IPS-15b (cell line): ENCODE measurements around the gene COA5.

Experiments
- H3K27me3 ChIP-seq: one replicate; pipeline ENCODE4 v1.6.1; 2013; ENCODE audit warnings: low read length; ENCODE audit not compliant: control insufficient read depth, insufficient read depth
- H3K36me3 ChIP-seq: one replicate; pipeline ENCODE4 v1.6.1; 2013; ENCODE audit warnings: low read length; ENCODE audit not compliant: control insufficient read depth, insufficient read depth
- H3K4me1 ChIP-seq: one replicate; pipeline ENCODE4 v1.6.1; 2013; ENCODE audit warnings: mild to moderate bottlenecking, low read length; ENCODE audit not compliant: control insufficient read depth, insufficient read depth
- H3K4me3 ChIP-seq: one replicate; pipeline ENCODE4 v1.5.1; 2013; ENCODE audit warnings: low read depth, low read length
- H3K9ac ChIP-seq: one replicate; pipeline ENCODE4 v1.6.1; 2013; ENCODE audit warnings: low read depth, mild to moderate bottlenecking, low read length
- H3K9me3 ChIP-seq: one replicate; pipeline ENCODE4 v1.6.1; 2013; ENCODE audit warnings: mild to moderate bottlenecking, low read length; ENCODE audit not compliant: control insufficient read depth, insufficient read depth

Gene COA5

GRCh38 chr2:98569197-98569793 is 39.0 kb downstream of the COA5 start:
- no peak overlapping the region for H3K9ac ChIP-seq
- H3K36me3 ChIP-seq: peaks cover 60% of the 10 kb centered on the region
- H3K4me1 ChIP-seq: no peaks in the 10 kb centered on the region

GRCh38 chr2:98568161-98568956 is 40.0 kb downstream of the COA5 start:
- no peaks in the 10 kb centered on the region for H3K27me3 ChIP-seq
- no peak overlapping the region for H3K9ac ChIP-seq
- no peaks in the 10 kb centered on the region for H3K4me1 ChIP-seq
- no peaks in the 10 kb centered on the region for H3K9me3 ChIP-seq
- H3K36me3 ChIP-seq: peaks cover 68% of the 10 kb centered on the region
- no peak overlapping the region for H3K4me3 ChIP-seq

More at GRCh38 chr2:98569197-98569793, 39.0 kb downstream of the COA5 start:
- Histone ChIP-seq H3K27me3 (no peaks in the 10 kb centered on the region), H3K4me3 (no peak overlapping the region), H3K9me3 (no peaks in the 10 kb centered on the region)

DNA sequence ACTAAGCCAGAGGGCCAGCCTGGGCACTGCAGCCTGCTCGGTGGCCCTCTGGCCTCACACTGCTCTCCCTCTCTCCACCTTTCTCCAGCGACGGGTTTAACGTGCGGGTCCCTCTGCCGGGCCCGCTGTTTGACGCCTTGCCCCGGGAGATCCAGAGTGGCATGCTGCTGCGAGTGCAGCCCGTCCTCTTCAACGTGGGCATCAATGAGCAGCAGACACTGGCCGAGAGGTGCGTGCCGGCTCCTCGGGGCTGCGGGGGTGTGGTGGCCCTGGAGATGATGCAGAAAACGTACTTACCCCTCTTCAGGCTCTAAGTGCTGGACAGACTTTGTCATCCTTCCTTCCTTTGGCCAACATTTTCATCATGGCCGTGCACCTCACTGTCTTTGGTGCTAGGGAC is 42.4 kb downstream of the COA5 start:
- peaks cover 56% of the 10 kb centered on the region for H3K36me3 ChIP-seq

DNA sequence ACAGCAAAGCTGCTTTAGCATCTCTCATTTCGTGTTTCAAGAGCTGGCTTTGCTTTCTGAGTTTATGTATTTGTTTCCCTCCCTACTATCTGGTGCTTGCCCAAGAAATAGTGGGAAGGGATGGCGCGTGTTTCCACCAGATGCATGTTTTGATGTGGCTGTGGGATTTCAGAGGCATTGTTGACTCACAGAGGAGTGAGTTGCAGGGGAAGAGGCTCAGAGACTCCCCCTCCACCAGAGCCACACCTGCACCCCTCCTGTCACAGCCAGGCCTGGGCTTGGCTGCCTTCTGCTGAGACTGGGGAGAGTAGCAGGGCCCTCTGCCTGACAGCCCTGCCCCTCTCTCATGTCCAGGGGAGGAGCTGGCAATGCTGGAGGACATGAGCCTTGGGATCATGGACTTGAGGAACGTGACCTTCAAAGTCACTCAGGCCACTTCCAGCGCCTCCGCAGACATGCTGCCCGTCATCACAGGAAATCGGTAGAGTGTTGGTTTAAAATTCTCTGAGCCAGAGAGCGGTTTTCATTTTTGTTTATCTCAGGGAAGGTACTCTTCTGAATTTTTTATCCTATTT is 42.9 kb downstream of the COA5 start:
- Histone ChIP-seq H3K9ac (no peak overlapping the region), H3K27me3 (no peaks in the 10 kb centered on the region), H3K9me3 (no peaks in the 10 kb centered on the region), H3K4me3 (no peak overlapping the region), H3K36me3 (peaks cover 53% of the 10 kb centered on the region), H3K4me1 (no peaks in the 10 kb centered on the region)

More for the DNA sequence above, 42.4 kb downstream of the COA5 start:
- H3K9ac ChIP-seq: no peak overlapping the region
- H3K27me3 ChIP-seq: no peaks in the 10 kb centered on the region
- no peaks in the 10 kb centered on the region for H3K4me1 ChIP-seq
- no peak overlapping the region for H3K4me3 ChIP-seq
- H3K9me3 ChIP-seq: no peaks in the 10 kb centered on the region

DNA sequence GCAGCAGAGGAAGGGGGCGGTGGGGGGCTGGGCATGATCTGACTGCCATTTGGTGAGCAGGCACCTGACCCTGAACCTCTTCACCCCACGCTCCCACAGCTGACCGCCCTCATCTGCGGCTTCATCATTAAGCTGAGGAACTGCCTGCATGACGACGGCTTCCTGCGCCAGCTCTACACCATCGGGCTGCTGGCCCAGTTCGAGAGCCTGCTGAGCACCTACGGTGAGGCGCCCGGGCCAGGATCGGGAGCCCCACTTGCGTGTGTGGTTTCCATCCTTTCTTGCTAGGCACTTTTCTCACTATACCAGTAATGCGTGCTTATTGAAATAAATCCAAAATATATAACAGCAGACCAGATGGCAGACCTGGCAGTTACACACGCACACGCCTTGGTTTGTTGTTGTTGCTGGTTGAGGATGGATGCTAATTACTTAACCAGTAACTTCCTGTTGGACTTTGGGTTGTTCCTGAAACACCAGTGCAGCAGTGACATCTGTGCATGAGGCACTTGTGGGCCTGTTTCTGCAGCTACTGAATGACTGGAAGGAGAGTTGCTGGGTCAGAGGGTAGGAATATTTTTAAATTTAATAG is 43.7 kb downstream of the COA5 start:
- H3K4me3 ChIP-seq: no peak overlapping the region
- H3K36me3 ChIP-seq: peaks cover 45% of the 10 kb centered on the region
- H3K9me3 ChIP-seq: no peaks in the 10 kb centered on the region
- no peaks in the 10 kb centered on the region for H3K27me3 ChIP-seq
- H3K9ac ChIP-seq: no peak overlapping the region
- no peaks in the 10 kb centered on the region for H3K4me1 ChIP-seq

DNA sequence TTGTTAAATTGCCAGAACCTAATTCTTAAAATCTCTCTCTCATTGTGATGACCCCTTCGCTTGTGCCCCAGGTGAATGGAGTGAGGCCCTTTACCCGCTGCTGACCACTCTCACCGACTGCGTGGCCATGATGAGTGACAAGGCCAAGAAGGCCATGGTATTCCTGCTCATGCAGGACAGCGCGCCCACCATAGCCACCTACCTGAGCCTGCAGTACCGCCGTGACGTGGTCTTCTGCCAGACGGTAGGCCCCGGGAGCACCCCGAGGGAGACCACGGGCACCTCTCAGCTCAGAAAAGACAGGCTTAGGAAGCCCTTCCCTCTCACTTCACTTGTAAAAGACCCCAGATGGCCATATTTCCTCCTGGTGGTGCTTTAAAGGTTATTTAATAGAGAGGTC is 44.9 kb downstream of the COA5 start:
- Histone ChIP-seq H3K9ac (no peak overlapping the region), H3K36me3 (peaks cover 39% of the 10 kb centered on the region), H3K27me3 (no peaks in the 10 kb centered on the region), H3K9me3 (no peaks in the 10 kb centered on the region), H3K4me1 (no peaks in the 10 kb centered on the region), H3K4me3 (no peak overlapping the region)

DNA sequence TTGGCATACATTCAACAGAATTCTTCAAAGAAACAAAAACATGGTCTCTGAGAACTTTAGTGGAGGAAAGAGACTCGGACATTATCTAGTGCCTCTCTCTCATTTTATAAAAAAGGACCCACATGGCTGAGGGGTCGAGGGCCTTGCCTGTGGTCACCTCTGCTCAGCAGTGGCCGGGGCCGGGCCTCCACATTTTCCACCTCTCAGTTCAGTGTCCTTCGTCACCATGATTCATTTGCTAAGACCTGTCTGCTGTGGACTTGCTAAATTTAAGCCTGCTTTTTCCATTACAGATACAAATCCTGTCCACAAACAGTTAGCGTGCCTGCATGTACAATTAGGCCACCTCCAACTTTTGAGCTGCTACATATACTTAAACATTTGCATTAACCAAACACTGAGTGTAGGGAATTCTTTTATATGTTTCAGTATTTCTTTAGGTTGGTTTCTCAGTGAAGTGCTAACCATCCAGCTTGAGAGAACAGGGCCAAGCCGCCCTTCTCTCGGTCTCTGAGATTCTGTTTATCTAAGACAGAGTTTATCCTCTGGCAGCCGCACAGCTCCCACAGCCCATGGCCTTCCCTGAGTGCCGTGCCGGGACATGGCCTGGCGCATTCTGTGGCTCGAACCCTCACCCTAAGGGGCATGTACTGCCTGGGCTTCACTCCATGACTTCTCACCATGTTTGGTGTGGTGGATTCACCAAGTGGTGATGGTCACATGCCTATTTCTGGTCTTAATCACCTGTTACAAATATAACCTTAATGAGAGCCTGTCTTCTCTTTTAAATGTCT is 46.2 kb downstream of the COA5 start:
- Histone ChIP-seq H3K4me3 (no peak overlapping the region), H3K27me3 (no peaks in the 10 kb centered on the region), H3K9ac (no peak overlapping the region), H3K9me3 (no peaks in the 10 kb centered on the region), H3K36me3 (peaks cover 34% of the 10 kb centered on the region), H3K4me1 (no peaks in the 10 kb centered on the region)

DNA sequence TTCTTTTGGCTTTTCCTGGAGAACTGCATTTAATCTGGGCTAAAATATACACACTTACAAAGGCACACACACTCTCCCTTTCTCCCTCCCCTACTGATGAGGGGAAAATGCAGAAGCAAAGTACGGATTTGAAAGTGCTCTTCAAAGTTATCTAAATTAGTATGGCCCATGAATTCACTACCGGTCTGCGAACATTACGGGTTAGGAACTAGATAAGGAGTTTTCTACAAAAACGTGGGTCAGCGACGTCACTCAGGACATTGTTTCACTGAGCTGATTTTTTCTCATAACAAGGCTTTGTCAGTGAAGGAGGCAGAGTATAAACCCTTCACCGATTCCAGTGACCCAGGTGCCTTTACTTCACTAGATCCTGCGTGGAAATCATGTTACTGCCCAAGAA is 47.3 kb downstream of the COA5 start:
- H3K27me3 ChIP-seq: no peaks in the 10 kb centered on the region
- no peak overlapping the region for H3K9ac ChIP-seq
- H3K36me3 ChIP-seq: peaks cover 33% of the 10 kb centered on the region
- no peaks in the 10 kb centered on the region for H3K4me1 ChIP-seq
- no peak overlapping the region for H3K4me3 ChIP-seq
- H3K9me3 ChIP-seq: no peaks in the 10 kb centered on the region

DNA sequence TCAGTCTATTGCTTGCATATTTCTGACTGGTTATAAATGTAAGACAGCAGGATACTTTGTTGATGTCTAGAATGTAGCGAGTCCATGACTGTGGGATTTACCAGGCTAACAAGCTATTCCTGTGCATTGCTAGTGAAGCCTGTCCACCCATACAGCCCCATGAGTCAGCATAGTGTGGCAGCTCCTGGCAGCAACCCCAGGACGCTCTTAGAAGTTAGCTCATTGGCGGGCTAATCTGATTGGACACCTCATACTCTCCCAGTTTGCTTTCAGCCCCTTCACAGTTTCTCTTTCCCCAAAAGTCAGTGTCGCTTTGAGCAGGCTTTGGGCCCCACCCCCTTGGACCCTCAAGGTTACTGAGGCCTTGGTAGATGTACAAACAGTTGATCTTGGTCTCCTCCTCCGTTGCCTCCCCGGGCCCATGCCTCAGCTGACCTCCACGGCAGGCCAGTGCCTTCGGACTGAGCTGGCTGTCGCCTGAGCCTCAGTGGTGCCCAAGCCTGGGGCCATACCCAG is 48.0 kb downstream of the COA5 start:
- Histone ChIP-seq H3K4me1 (no peaks in the 10 kb centered on the region), H3K9ac (no peak overlapping the region), H3K9me3 (no peaks in the 10 kb centered on the region), H3K36me3 (peaks cover 38% of the 10 kb centered on the region), H3K4me3 (no peak overlapping the region), H3K27me3 (no peaks in the 10 kb centered on the region)

GRCh38 chr2:98559581-98559980 is 48.7 kb downstream of the COA5 start:
- H3K27me3 ChIP-seq: no peaks in the 10 kb centered on the region
- no peaks in the 10 kb centered on the region for H3K9me3 ChIP-seq
- no peak overlapping the region for H3K9ac ChIP-seq
- no peak overlapping the region for H3K4me3 ChIP-seq
- H3K36me3 ChIP-seq: peaks cover 37% of the 10 kb centered on the region
- H3K4me1 ChIP-seq: no peaks in the 10 kb centered on the region

- no peaks in the 10 kb centered on the region for H3K9me3 ChIP-seq
- H3K4me1 ChIP-seq: no peaks in the 10 kb centered on the region
- no peak overlapping the region for H3K9ac ChIP-seq
- H3K27me3 ChIP-seq: no peaks in the 10 kb centered on the region
- no peak overlapping the region for H3K4me3 ChIP-seq
- H3K36me3 ChIP-seq: peaks cover 37% of the 10 kb centered on the region
Measured at GRCh38 chr2:98558852-98559530, 49.3 kb downstream of the COA5 start.
